GM18520 (cell line): Measurements from ENCODE around the gene FAM163B.
"Not testable (repeated sequence)": the region's sequence is repeated elsewhere in the genome, so short reads cannot be mapped to it uniquely, and the experiment has no call there.

Source experiments
- ATAC-seq: cut with Tn5 transposase; IDR thresholded peaks from one replicate; pipeline ENCODE4 v1.9.1; 2021; ENCODE audit not compliant: unreplicated experiment

Gene FAM163B

GRCh38 chr9:133640160-133640559 is 31.0 kb upstream of the FAM163B start:
- ATAC-seq, result no peak

DNA sequence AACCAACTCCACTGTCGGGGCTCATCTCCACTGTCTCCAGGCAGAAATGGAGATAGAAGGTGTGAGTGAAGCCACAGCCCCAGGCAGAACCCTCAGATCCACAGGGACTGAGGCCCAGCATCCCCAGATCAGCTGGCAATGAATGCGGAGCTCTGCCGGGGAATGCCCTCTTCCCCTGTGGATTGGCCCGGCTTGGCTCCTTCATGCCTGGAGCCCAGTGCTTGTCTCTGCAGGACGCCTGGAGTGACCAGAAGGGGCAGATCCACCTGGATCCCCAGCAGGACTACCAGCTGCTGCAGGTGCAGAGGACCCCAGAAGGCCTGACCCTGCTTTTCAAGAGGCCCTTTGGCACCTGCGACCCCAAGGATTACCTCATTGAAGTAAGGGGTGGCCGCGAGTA is 30.4 kb upstream of the FAM163B start:
- no peak for ATAC-seq

DNA sequence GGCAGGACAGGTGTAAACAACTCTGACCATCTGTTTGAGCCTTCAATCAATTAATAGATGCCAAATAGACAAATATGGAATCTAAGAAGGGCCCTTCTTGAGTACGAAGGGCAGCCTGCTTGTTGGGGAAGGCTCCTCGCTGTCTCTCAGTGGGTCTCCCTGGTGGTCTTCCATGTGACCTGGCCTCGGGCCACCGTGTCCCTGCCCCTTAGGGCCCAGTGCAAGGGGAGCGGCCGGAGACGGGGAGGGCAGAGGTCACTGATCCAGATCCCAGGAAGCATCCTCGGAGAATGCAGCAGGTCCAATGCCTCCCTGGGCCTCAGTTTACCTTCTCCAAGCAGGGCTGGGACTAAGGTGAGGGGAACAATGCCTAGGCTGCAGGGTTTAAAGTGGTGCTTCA is 29.5 kb upstream of the FAM163B start:
- no peak for ATAC-seq

DNA sequence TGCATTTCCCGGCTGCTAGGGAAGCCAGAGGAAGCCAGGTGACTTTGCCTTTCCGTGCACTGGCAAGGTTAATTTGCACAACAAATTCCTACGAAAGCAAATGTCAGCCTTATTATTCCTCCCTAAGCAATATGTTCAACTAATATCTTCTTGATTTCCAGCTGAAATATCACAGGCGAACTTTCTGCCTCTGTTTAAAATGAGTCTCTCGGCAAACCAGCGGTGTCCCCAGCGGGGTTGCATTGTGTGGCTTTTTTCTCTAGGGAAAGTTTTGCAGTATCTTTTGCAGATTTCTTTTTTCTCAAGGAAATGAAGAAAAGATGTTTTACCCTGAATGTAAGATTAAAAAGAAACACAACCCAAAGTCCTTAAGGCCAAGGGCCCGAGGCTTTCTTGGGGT is 28.9 kb upstream of the FAM163B start:
- no peak for ATAC-seq

DNA sequence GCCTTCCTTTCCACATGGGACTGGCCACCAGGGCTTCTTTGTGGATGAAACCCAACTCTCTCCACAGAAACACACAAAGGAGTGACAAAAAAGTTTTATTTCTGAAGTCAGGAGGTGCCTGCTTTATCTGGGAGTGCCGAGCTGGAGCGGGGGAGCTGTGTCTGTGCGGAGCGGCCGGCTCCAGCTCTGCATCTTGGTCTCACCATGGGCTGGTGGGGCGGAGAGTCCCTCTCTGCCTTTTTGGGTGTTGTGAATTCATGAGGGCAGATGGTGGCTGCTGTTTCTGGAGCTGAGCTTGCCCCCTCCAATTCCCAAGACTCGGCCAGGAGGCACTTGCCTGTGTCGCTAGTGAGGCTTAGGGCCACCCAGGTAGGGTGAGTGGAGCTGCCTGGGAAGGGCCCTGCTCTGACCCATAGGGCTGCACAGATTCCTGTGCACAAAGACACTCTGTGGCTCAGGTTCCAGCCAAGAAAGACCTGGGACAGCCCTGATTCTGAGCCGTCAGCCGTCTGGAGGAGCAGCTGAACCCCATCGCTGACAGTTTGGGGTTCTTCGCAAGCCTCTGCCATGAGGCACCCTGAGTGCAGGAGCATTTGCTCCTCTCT is 28.4 kb upstream of the FAM163B start:
- no peak for ATAC-seq

DNA sequence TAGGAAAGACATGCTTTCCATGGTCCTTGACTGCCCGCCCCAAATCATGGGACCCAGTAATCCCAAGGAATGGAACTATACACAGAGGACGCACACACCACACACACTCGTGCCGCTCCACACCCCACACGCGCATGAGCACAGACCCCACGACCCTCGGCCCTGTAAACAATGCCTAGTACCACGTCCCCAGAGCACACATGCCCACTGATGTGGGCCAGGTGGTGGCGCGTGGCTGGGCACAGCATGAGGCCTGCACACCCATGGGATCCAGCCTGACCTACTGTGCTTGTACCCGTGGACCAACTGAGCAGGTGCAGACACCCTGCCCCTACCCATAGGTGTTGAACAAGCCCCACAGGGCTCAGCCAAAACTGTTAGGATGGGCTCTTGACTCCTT is 27.7 kb upstream of the FAM163B start:
- ATAC-seq, result no peak

GRCh38 chr9:133635533-133636531 is 26.6 kb upstream of the FAM163B start, which contains the start of gene DBH:
Gene DBH, plus strand, starts transcription at chr9:133636363. Its CDS starts 9 bp downstream, at chr9:133636372.
- no peak for ATAC-seq

GRCh38 chr9:133635098-133635497 is 25.9 kb upstream of the FAM163B start:
- ATAC-seq, result no peak

GRCh38 chr9:133634081-133634691 is 25.0 kb upstream of the FAM163B start:
- no peak for ATAC-seq

DNA sequence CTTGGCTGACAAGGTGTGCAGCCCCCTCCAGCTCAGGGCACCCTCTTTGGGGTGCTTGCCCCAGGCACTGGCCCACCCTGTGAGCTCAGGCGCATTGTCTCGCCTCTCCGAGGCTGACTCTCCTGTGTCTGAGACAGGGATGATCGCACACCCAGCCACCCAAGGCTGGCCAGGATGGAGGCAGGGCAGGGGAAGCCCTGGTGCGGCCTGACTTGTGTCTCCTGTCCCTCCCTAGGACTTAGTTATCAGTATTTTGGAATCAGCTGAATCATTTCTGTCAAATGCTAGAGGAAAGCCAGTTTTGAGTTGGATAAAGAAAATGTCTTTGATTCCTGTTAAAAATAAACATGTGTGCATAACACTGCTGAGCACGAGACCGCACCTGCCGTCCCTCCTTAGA is 24.5 kb upstream of the FAM163B start:
- ATAC-seq, result no peak

DNA sequence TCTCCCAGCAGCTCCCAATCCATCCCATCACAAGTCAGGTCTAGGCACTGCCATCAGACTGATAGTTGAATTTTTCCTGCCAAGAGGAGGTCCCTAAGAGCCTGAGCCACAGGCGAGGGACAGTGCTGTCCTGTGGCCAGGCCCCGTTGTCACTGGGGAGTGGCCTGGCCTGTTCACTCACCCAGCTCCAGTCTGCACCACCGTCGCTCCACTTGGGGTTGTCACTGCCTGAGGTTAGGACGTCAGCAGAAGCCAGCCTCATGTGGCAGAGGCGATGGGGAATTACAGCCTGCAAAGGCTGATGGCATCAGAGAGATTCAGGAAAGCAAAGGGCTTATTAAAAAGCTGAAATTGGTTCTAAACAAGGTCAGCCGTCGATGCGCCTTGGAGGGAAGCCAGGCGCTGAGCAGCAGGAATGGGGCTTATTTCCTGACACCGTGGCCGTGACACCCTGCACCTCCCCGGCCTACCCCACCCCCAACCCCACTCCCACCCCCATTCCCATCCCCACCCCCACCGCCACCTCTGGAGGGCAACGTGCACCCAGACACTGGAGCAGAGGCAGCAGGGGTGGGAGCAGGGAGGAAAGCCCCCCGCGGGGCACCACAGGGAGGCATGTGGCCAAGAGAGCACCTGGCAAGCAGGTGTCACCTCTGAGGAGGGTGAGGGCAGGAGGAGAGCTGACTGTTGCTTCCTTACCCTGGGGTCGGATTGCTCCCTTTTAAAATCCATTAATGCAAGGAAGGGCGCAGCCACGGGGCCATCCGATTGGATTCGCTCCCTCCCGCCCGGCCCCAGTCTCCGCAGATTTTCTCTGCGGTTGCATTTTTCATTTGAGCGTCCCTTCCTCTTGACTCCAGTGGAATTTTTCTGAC is 23.9 kb upstream of the FAM163B start:
- no peak for ATAC-seq

- ATAC-seq, result no peak
These were observed 21.9 kb upstream of the FAM163B start for GRCh38 chr9:133631111-133631510.

DNA sequence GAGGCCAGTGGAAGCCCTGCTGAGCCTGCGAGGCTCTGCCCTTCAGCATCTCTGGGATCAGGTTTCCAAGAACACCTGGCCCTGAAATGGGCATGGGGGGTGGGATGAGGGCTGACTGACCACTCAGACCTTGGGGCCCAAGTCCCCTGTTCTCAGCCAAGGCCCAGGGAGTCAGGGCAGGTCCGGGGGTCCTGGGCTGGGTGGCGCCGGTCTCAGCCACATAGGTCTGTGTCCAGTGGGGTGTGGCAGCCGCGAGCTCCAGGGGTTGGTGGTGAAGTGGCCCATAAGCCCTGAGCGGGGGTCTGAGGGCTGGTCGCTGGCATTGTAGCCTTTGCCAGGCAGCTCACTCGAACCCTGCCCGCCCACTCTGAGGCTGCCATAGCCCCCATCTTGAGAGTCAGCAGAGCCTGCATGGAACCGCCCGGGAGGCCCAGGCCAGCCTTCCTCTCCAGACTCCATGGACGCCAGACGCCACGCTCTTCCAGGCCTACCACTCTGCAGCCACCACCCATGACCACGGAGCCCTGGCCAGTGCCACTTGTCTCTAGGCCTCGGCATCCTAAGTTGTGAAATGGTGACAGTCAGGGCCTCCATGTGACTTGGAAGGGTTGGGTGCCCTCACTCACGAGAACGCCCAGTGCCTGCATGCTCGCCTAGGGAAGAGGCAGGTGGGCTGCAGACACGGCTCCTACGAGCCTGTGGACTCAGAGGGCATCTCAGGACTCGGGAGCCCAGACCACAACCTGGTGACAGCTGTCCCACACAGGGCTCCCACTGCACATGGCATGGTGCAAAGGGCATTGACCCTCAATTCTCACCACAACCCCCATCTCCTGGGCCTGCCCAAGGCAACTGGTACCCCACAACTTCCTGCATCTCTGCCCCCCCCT is 20.3 kb upstream of the FAM163B start:
- no peak for ATAC-seq

- ATAC-seq, result no peak
These were observed 19.6 kb upstream of the FAM163B start for GRCh38 chr9:133628766-133629165.

- no peak for ATAC-seq
These were observed 18.2 kb upstream of the FAM163B start for GRCh38 chr9:133627341-133627740.

DNA sequence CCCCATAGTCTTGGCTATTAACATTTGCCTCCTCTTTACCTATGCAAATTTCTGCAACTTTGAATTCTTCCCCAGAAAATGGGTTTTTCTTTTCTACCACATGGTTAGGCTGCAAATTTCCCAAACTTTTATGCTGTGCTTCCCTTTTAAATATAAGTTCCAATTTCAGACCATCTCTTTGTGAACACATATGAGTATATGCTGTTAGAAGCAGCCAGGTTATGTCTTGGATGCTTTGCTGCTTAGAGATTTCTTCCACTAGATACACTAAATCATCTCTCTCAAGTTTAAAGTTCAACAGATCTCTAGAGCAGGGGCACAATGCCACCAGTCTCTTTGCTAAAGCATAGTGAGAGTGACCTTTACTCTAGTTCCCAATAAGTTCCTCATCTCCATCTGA is 16.8 kb upstream of the FAM163B start:
- not testable (repeated sequence) for ATAC-seq

- ATAC-seq, result no peak
These were observed 13.4 kb upstream of the FAM163B start for GRCh38 chr9:133622555-133622954.

- ATAC-seq, result no peak
These were observed 12.6 kb upstream of the FAM163B start for GRCh38 chr9:133621725-133622267.

GRCh38 chr9:133619791-133620190 is 10.6 kb upstream of the FAM163B start:
- no peak for ATAC-seq

- ATAC-seq, result no peak
These were observed 9.5 kb upstream of the FAM163B start for GRCh38 chr9:133618726-133619125.
